Activated CD4-positive, alpha-beta T cell treated with anti-CD3 and anti-CD28 coated beads, Interleukin-10, Interleukin-2, amounts not matched to agents 100 ng/mL and 50 ng/mL, durations not matched to agents 16 hours and 8 hours (primary cell): ENCODE measurements around the gene MED25.

Source experiments
- DNase-seq: peaks from one replicate; pipeline ENCODE4 v3.0.0-alpha.2; 2020

MED25 gene

DNA sequence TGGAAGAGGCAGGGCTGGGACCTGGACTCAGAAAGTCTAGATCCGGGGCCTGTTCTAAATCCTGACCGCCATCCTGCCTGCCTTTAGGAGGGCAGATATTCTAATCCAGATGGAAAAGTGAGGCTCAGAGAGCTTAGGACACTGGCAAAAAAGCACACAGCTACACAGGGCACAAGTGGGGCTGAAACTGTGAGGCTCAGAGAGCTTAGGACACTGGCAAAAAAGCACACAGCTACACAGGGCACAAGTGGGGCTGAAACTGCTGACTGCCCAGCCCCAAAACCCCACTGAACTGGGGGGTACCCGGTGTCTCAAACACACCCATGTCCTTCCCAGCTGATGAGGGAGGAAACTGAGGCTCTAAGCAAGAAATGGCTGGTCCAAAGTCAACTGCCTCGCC, 57.1 kb downstream of the MED25 start:
- DNase-seq: no peak

- DNase-seq: peak; percentile 72
These were observed 57.9 kb downstream of the MED25 start for GRCh38 chr19:49875857-49876421.

DNA sequence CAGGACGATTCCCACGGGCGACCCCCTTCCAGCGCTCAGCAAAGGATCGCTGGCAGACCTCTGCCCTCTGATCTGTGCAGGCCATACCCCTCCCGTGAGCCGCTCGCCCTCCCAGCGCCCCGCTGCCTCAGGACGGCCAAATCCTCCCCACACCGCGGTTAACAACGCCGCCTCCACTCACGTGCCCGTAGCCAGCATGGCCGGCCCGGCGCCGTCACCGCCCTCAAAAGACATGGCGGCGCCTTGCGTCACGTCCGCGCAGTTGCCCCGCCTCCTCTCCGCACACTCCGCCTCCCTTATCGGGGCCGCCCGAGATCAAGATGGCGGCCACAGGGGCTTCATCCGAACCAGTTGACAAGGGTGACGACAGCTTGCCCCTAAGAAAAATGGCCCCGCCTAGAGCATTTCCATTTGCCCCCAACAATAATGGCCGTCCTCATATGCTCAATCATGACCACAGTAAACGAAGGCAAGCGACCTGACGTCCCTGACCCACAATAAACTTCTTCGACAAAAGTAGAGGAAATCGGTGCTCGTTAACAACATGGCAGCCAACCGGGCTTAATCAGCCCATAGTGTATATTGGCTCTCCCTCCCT, 58.4 kb downstream of the MED25 start:
- DNase-seq: peak; percentile 99

DNA sequence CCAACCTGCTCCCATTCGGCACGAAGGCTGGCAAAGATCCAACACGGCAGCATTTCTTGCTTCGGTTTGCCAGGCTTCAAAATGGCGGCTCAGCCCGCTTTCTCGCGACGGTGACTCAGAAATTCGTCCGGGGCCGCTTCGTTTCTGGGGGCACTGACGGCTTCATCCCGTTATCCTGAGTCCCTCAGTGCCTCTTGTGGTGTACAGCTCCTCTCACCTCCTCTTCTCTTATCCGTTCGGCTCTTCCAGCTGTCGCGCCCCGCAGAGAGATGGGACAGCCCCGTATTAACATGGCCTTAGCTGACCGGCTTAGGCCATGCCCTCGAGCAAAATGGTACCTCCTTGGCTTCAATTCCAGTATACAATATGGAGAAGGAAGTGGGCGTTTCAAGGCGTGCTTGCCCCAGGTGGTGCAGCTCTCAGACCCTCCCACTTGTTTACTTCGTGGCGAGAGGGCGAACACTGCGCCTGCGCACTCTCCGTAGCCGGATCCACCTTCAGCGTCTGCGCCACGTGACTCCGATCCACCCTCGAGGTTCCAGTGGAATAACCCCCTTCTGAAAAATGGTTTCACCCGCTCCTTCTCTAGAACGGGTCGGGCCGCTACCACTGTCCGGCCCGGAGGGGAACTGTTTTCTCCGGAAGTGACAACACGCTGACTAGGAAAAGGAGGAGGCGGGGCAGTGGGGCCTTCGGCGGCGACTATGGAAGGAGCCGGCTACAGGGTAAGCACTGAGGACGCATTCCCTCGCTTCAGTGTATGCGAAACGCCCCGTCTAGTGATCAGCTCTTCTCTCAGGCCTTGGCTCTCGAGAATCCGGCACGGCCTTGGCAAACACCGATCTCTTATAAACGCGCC, 59.2 kb downstream of the MED25 start, which contains the start of the genes AKT1S1 and TBC1D17:
Gene AKT1S1 (minus strand): TSS at position 336 of the 859 bp plus-strand sequence. CDS start 4,060 bp downstream, outside the sequence.
Gene TBC1D17 (plus strand): TSS at position 683 of the 859 bp plus-strand sequence. CDS start 22 bp downstream, at position 705.
- DNase-seq: peak; percentile 99

DNA sequence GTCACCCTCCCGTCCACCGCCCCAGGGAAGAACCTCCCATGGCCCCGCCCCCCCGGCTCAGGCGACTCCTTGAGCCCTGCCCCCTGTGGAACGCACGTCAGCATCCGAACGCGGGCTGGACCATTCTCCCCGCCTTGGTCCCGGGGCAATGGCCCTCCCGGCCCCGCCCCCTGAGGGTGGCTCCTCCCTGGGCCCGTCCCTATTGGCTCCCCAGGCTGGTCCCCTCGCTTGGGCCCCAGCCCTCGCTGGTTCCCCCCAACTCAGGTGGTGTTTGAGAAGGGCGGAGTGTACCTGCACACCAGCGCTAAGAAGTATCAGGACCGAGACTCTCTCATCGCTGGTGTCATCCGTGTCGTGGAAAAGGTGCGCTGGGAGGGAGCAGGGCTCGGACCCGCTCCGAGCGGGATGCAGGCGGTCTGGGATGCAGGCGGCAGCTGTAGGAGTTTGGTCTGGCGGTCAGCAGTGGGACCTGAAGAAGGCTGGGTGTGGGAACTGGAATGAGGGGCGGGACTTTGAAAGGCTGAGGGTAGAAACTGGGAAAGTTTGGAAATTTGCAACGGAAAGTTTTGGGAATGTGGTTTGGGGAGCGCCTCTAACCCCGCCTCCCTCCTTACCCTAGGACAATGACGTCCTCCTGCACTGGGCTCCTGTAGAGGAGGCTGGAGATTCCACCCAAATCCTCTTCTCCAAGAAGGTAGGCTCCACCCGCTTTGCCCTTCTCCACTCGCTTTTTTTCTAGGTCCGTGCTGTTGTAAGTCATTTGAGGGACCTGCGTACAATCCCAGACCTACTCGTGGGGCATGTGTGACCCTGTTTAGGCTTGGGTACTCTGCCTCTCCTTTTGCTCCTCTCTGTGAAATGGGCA, 60.0 kb downstream of the MED25 start:
- peak; percentile 99 for DNase-seq

GRCh38 chr19:49878744-49879070, 60.6 kb downstream of the MED25 start:
- DNase-seq: no peak

- DNase-seq: peak; percentile 56
These were observed 61.3 kb downstream of the MED25 start for GRCh38 chr19:49879243-49879963.

- DNase-seq: no peak
These were observed 62.2 kb downstream of the MED25 start for GRCh38 chr19:49880162-49880869.

GRCh38 chr19:49881186-49881585, 63.1 kb downstream of the MED25 start:
- no peak for DNase-seq

DNA sequence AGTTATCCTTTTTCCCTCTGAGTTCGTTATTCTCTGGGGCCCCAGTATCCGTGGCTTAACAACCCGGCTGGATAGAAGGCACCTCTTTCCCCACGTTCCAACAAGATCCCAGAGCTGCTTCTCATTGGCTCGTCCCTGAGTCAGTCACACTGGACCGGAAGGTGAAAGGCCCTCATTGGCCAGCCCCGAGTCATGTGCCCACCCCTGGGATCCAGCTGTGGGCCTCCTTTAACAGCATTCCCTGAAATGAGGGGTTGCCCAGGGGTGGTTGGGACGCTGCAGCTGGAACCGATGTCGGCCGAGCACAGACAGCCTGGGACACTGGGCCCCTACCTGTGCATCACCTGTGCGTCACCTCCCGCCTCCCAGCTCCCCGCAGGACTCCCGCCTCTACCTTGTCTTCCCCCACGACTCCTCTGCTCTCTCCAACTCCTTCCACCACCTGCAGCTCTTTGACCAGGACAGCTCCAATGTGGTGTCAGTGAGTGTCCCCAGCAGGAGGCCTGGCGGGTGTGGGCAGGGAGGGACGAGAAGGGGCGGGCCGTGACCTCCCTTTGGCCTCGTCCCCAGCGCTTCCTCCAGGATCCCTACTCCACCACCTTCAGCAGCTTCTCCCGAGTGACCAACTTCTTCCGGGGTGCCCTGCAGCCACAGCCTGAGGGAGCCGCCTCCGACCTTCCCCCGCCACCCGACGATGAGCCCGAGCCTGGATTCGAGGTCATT, 63.7 kb downstream of the MED25 start:
- no peak for DNase-seq

DNA sequence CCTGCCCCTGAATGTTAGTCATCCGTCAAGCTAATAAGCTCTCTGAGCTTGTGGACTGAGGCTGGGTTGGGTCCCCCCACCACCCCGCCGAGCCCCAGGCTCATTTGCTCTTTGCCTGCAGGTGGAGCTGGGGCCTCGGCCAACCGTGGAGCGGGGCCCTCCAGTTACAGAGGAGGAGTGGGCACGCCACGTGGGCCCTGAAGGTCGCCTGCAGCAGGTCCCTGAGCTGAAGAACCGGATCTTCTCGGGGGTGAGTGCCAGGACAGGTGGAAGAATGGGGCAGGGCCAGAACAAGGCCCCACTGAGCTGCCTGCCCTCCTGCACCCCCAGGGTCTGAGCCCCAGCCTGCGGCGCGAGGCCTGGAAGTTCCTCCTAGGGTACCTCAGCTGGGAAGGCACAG, 64.6 kb downstream of the MED25 start:
- no peak for DNase-seq

- no peak for DNase-seq
These were observed 65.0 kb downstream of the MED25 start for GRCh38 chr19:49883094-49883493.

- DNase-seq: no peak
These were observed 66.0 kb downstream of the MED25 start for GRCh38 chr19:49884109-49884508.

- no peak for DNase-seq
These were observed 66.7 kb downstream of the MED25 start for GRCh38 chr19:49884760-49885159.
